K562 (cell line): ENCODE data around the gene RAB26. TPM values are rescaled to one million over a fixed set of nuclear protein-coding genes. Genes with fewer than 3 reads are reported as not detected.

Experiments used
- ATAC-seq: fragments of 200-7000 bp; cut with Tn5 transposase; 3 replicates; pipeline ENCODE4 v1.9.1; 2020; ENCODE audit warnings: moderate library complexity
- BruUV-seq: library from RNA; stranded (reverse); fragments of 400-500 nt; replicated peaks from 2 replicates; lab custom pipeline; 2021; lab: Mats Ljungman, UMichigan
- CTCF ChIA-PET: fragments of 300-600 bp; formaldehyde crosslinking; extraction: SDS; loops from one replicate; lab custom pipeline; 2021; ENCODE audit warnings: low intra/inter-chr PET ratio; lab: Yijun Ruan, JAX
- POLR2A ChIA-PET: fragments of 300-600, 350-650 bp; sonication (Branson Sonifier 250); formaldehyde crosslinking; extraction: SDS; loops from one replicate; lab custom pipeline; 2021; ENCODE audit warnings: antibody characterized with exemption, inconsistent platforms; lab: Yijun Ruan, JAX
- DNase-seq, 4 experiments: peaks; one replicate each; pipeline versions ENCODE4 v3.0.0 to v3.0.0-alpha.2; 2011 to 2018; ENCODE audit warnings: low spot score in 3 of 4, mixed read lengths in 3 of 4; ENCODE audit errors: extremely low read depth in 1 of 4
- FAIRE-seq: peaks from 2 replicates; lab custom pipeline; 2011; peaks lifted over from hg19 to GRCh38; lab: Jason Lieb, UNC
- H2AFZ ChIP-seq: 2 replicates; pipeline ENCODE4 v1.6.0; 2011; ENCODE audit warnings: low read depth, low read length, control low read depth, inconsistent platforms
- H3K27ac ChIP-seq: fragments of 200-600 bp; 3 replicates; pipeline ENCODE4 v1.8.0; 2011; ENCODE audit warnings: low read depth, mild to moderate bottlenecking, control low read depth, inconsistent platforms, low read length, moderate library complexity, mixed read lengths; ENCODE audit errors: extremely low read depth
- H3K27me3 ChIP-seq, 2 experiments: fragments of 300-600 bp in 1 of 2; 2 replicates in 1 of 2; 3 replicates in 1 of 2; pipeline versions ENCODE4 v1.6.0 to v1.8.0; 2011; ENCODE audit warnings: inconsistent platforms in 2 of 2, low read length in 2 of 2, mild to moderate bottlenecking in 1 of 2, mixed read lengths in 1 of 2, moderate library complexity in 1 of 2; ENCODE audit not compliant: control insufficient read depth in 2 of 2, insufficient read depth in 2 of 2
- H3K36me3 ChIP-seq: fragments of 300-600 bp; 3 replicates; pipeline ENCODE4 v1.8.0; 2011; ENCODE audit warnings: mild to moderate bottlenecking, low read length, inconsistent platforms; ENCODE audit not compliant: control insufficient read depth, insufficient read depth
- H3K4me1 ChIP-seq, 2 experiments: fragments of 200-600 bp in 1 of 2; replicated peaks in 1 of 2; 2 replicates in 1 of 2; 3 replicates in 1 of 2; pipeline versions ENCODE4 v1.5.1 to v1.8.0; 2011; ENCODE audit warnings: inconsistent platforms in 2 of 2, low read length in 2 of 2, mild to moderate bottlenecking in 1 of 2, mixed read lengths in 1 of 2, moderate library complexity in 1 of 2; ENCODE audit not compliant: control insufficient read depth in 2 of 2, insufficient read depth in 2 of 2
- H3K4me2 ChIP-seq: 2 replicates; pipeline ENCODE4 v1.6.1; 2011; ENCODE audit warnings: low read length, control low read depth, inconsistent platforms, mixed read lengths; ENCODE audit not compliant: insufficient read depth
- H3K4me3 ChIP-seq: fragments of 200-600 bp; sonication (generic), shearing (Covaris generic); 2 replicates; pipeline ENCODE4 v1.5.1; 2016; ENCODE audit warnings: control low read depth, inconsistent platforms
- H3K79me2 ChIP-seq: fragments of 200-600 bp; 3 replicates; pipeline ENCODE4 v1.8.0; 2011; ENCODE audit warnings: low read length, inconsistent platforms; ENCODE audit not compliant: control insufficient read depth, insufficient read depth
- H3K9ac ChIP-seq, 2 experiments: 2 replicates each; pipeline versions ENCODE4 v1.6.0 to v1.6.1; 2011; ENCODE audit warnings: low read depth in 2 of 2, low read length in 2 of 2, control low read depth in 1 of 2, inconsistent platforms in 1 of 2, mild to moderate bottlenecking in 1 of 2, mixed read lengths in 1 of 2; ENCODE audit not compliant: insufficient read depth in 1 of 2
- H3K9me1 ChIP-seq: one replicate; pipeline ENCODE4 v1.6.0; 2011; ENCODE audit warnings: inconsistent platforms, mild to moderate bottlenecking, low read length, moderate library complexity; ENCODE audit not compliant: control insufficient read depth, insufficient read depth
- H3K9me3 ChIP-seq: replicated peaks from 2 replicates; pipeline ENCODE4 v1.5.1; 2011; ENCODE audit warnings: low read depth, low read length, inconsistent platforms; ENCODE audit not compliant: control insufficient read depth, insufficient read depth
- H4K20me1 ChIP-seq: replicated peaks from 2 replicates; pipeline ENCODE4 v1.6.1; 2011; ENCODE audit warnings: low read length, inconsistent platforms, mixed read lengths; ENCODE audit not compliant: control insufficient read depth, insufficient read depth
- E2F4 ChIP-seq: sonication (generic); formaldehyde crosslinking; IDR thresholded peaks from 2 replicates; pipeline ENCODE4 v1.8.0; 2022; ENCODE audit warnings: mild to moderate bottlenecking, low read depth, missing genetic modification reagents
- FOXA1 ChIP-seq: fragments of 450-650 bp; IDR thresholded peaks from 2 replicates; pipeline ENCODE4 v1.6.1; 2016; ENCODE audit warnings: mild to moderate bottlenecking, borderline replicate concordance
- HOXB6 ChIP-seq: fragments of 250-450 bp; sonication (Bioruptor Pico); IDR thresholded peaks from 2 replicates; pipeline ENCODE4 v1.5.1; 2022; ENCODE audit warnings: mild to moderate bottlenecking, borderline replicate concordance
- MLLT1 ChIP-seq, 2 experiments: fragments of 450-650 bp; IDR thresholded peaks; 2 replicates each; pipeline ENCODE4 v1.6.1; 2016
- NFE2L1 ChIP-seq: fragments of 450-650 bp; IDR thresholded peaks from 2 replicates; pipeline ENCODE4 v1.6.1; 2016; ENCODE audit warnings: missing genetic modification characterization, low read depth, mild to moderate bottlenecking, missing compliant biosample characterization, moderate library complexity, borderline replicate concordance
- SAP30 ChIP-seq: fragments of 200-600 bp; sonication (generic); IDR thresholded peaks from 2 replicates; pipeline ENCODE4 v1.6.1; 2012; ENCODE audit warnings: borderline replicate concordance, low read depth, mild to moderate bottlenecking, moderate library complexity, low read length, control low read depth, inconsistent platforms; ENCODE audit not compliant: insufficient read depth, poor library complexity, severe bottlenecking
- TEAD1 ChIP-seq, 2 experiments: fragments of 450-650 bp in 1 of 2; sonication (generic) in 1 of 2; formaldehyde crosslinking; IDR thresholded peaks; 2 replicates each; pipeline versions ENCODE4 v1.4.0 to v1.8.0; 2020 to 2022; ENCODE audit warnings: mild to moderate bottlenecking in 2 of 2, missing genetic modification reagents in 1 of 2
- ZFP36 ChIP-seq: fragments of 150-350 bp; IDR thresholded peaks from 2 replicates; pipeline ENCODE4 v1.6.1; 2018; ENCODE audit warnings: low read length, low read depth; ENCODE audit not compliant: partially characterized antibody
- ZMIZ1 ChIP-seq, 2 experiments: fragments of 150-350 bp in 1 of 2; IDR thresholded peaks; 2 replicates each; pipeline ENCODE4 v1.6.1; 2012 to 2016; ENCODE audit warnings: low read depth in 2 of 2, low read length in 2 of 2, mild to moderate bottlenecking in 1 of 2, moderate library complexity in 1 of 2
- ZNF12 ChIP-seq: sonication (generic); formaldehyde crosslinking; IDR thresholded peaks from 2 replicates; pipeline ENCODE4 v1.4.0; 2020; ENCODE audit warnings: mild to moderate bottlenecking, missing genetic modification reagents
- ZNF3 ChIP-seq: fragments of 250-450 bp; sonication (Bioruptor Pico); IDR thresholded peaks from 2 replicates; pipeline ENCODE4 v1.5.0; 2021; ENCODE audit warnings: mild to moderate bottlenecking, moderate library complexity
- WGBS: fragments of 100-300 bp; shearing (Covaris generic); methylation state at CpG from one replicate; pipeline ENCODE4 v1.1.6; 2016; ENCODE audit warnings: low coverage, mixed read lengths; ENCODE audit not compliant: insufficient coverage; ENCODE audit errors: missing lambda C conversion rate; 5-methylcytosine and 5-hydroxymethylcytosine counted together
- in situ Hi-C: fragments of 300-500 bp; cut with MboI; formaldehyde crosslinking; loops from 4 replicates; pipeline ENCODE4 v1.15.0; 2018; ENCODE audit warnings: inconsistent platforms, mixed read lengths
- intact Hi-C: fragments of 100-400 bp; cut with micrococcal nuclease; formaldehyde crosslinking; loops from 2 replicates; pipeline ENCODE4 v1.14.2; 2022
- polyA plus RNA-seq, 8 experiments: library from polyadenylated mRNA; depleted of rRNA in 4 of 8; stranded (reverse) in 5 of 8; unstranded in 3 of 8; fragments of >200 nt; fragmentation: Nextera tagmentation in 2 of 8; fragmentation: Illumina TruSeq in 1 of 8; extraction: Ambion mirVana in 2 of 8; extraction: Trizol in 1 of 8; gene quantifications; 2 replicates each; pipeline versions ENCODE4 v1.2.1 to v1.2.3, GENCODE V29; 2011 to 2014; ENCODE audit warnings: inconsistent platforms in 1 of 8, missing spikeins in 1 of 8
- total RNA-seq, 7 experiments: library from RNA; depleted of rRNA in 6 of 7; stranded (reverse); fragments of >200 nt in 6 of 7; fragmentation: Illumina TruSeq in 2 of 7; extraction: Trizol in 2 of 7; gene quantifications; 2 replicates each; pipeline versions ENCODE4 v1.2.1 to v1.2.3, GENCODE V29; 2011 to 2021; ENCODE audit warnings: low replicate concordance in 1 of 7
- TF ChIP-seq, protein P1 (sequence below): fragments of 250-450 bp; sonication (Bioruptor Pico); IDR thresholded peaks from 2 replicates; pipeline ENCODE4 v1.8.0; 2022; ENCODE audit warnings: moderate library complexity, mild to moderate bottlenecking, inconsistent platforms

Gene RAB26
- total and polyA plus RNA-seq, 9 of the 15 experiments (the other 6 are each of a cell fraction or from before 2014, with no cell fraction given): 0.25 to 6.1 (median 2.1) TPM

DNA sequence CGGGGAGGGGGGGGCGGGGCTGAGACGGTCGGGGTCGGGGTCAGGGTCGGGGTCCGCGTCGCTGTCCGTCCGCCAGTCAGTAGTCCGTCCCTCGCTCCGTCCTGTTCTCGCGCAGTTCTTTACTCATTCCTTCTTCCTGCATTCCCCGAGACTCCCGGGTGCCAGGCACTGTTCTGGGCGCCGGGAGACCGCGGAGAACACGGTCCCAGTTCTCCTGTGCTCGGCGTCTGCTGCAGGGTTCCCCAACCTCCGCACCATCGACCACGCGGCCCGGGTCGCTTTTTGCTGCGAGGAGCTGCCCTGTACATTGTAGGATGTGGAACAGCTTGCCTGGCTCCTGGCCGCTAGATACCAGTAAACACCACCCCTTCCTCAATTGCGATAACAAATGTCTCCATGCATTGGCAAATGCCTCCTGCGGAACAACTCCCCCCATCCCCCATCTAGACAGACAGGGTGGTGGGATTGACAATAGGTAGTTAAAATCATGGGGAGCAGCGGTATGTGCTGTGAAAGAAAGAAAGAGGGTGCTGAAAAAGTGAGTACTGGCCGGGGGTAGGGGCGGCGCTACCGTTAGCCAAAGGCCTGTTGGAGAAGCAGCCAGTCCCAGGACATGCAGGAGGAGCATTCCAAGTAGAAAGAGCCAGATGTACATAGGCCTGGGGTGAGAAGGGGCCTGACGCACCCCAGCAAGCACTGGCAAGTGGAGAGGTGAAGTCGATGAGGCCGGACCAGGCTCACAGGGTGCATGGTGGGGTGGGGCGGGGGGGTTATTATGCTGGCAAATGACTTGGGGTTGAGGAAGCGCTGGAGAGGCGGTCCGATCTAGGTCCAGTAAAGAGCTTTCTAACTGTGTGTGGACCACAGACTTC is 7.8 kb downstream of the RAB26 start:
- ChIA-PET CTCF (no interaction called here), POLR2A (interaction anchor here (0.6 to 5.1 kb wide), 69 partner anchors 11 to 1546 kb away, joined by 3 to 77 read pairs (median 4); partner anchors contain the start of genes BRICD5, ECI1, FAHD1 and MLST8)
- Histone ChIP-seq H3K36me3 (peaks cover 57% of the 10 kb centered on the region), H2AFZ (peak overlapping the region; percentile 52), H3K9ac (peak overlapping the region; percentile 91 to 99), H4K20me1 (peaks cover 45% of the 10 kb centered on the region), H3K4me3 (peak overlapping the region; percentile 55), H3K27me3 (no peaks in the 10 kb centered on the region), H3K9me3 (no peaks in the 10 kb centered on the region), H3K27ac (peak overlapping the region; percentile 78), H3K4me1 (peaks cover 15 to 62% of the 10 kb centered on the region in 2 experiments; a peak in 4 of 5 replicates), H3K9me1 (peaks cover 13% of the 10 kb centered on the region), H3K79me2 (peaks cover 93% of the 10 kb centered on the region), H3K4me2 (peak overlapping the region; percentile 94)
- peak; percentile 30 to 64 (median 35) for DNase-seq
- in situ Hi-C loops: no loop called here
- no peak for ATAC-seq
- BruUV-seq: no TSS peak
- WGBS: under 1% methylated on average over 33 of the region's 47 CpGs
- no peak for FAIRE-seq
- intact Hi-C loops: loop anchor here (2.0 kb wide), 1 partner anchor 95 kb away; the partner anchor contains the start of gene ECI1
- TF ChIP-seq ZNF12 (CRISPR knock-in tag): no peak
- no peak for TF ChIP-seq ZFP36
- peak; percentile 65 for TF ChIP-seq SAP30
- no peak for TF ChIP-seq NFE2L1 (tag)
- no peak for TF ChIP-seq HOXB6 (CRISPR knock-in tag)
- no peak for TF ChIP-seq E2F4 (CRISPR knock-in tag)
- no peak for TF ChIP-seq ZMIZ1 (IDR thresholded peaks at IDR 0.05; ENCODE audit: low read depth in 2 of 2, low read length in 2 of 2)
- TF ChIP-seq TEAD1 (CRISPR knock-in tag; IDR thresholded peaks at IDR 0.05): peak in 1 of 2 experiments; percentile 55; a peak in 1 of 4 replicates
- TF ChIP-seq FOXA1: no peak
- TF ChIP-seq ZNF3 (CRISPR knock-in tag): no peak
- no peak for TF ChIP-seq MLLT1 (IDR thresholded peaks at IDR 0.05)
- TF ChIP-seq, protein P1, sequence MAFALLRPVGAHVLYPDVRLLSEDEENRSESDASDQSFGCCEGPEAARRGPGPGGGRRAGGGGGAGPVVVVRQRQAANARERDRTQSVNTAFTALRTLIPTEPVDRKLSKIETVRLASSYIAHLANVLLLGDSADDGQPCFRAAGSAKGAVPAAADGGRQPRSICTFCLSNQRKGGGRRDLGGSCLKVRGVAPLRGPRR (CRISPR knock-in tag): 0 out of 2 replicates have a peak, but pooled peaks have one; percentile 33
